Tibial nerve (tissue), 4 donors: Measurements from ENCODE around the gene TTC28. TPM values are rescaled to one million over a fixed set of nuclear protein-coding genes. Genes with fewer than 3 reads are reported as not detected.
"Not testable (repeated sequence)": the region's sequence is repeated elsewhere in the genome, so short reads cannot be mapped to it uniquely, and the experiment has no call there.

Source experiments
- DNase-seq, 2 donors: peaks; one replicate each; pipeline ENCODE4 v3.0.0-alpha.2; 2019; ENCODE audit warnings: low spot score in 2 of 2
- H3K27ac ChIP-seq, 4 donors: fragments of 200-600 bp; sonication (generic) in 3 of 4; one replicate each; pipeline ENCODE4 v1.5.1; 2017 to 2019; ENCODE audit warnings: mild to moderate bottlenecking in 1 of 4
- H3K27me3 ChIP-seq, 2 donors: fragments of 200-600 bp; sonication (generic) in 1 of 2; one replicate each; pipeline versions ENCODE4 v1.5.1 to v1.6.0; 2017 to 2019
- H3K36me3 ChIP-seq, 3 donors: fragments of 200-600 bp; sonication (generic); one replicate each; pipeline ENCODE4 v1.5.1; 2018 to 2019
- H3K4me1 ChIP-seq, 4 donors: fragments of 200-600 bp; sonication (generic) in 3 of 4; one replicate each; pipeline ENCODE4 v1.5.1; 2017 to 2019
- H3K4me3 ChIP-seq, 4 donors: fragments of 200-600 bp; sonication (generic) in 3 of 4; one replicate each; pipeline ENCODE4 v1.5.1; 2017 to 2019; ENCODE audit warnings: mild to moderate bottlenecking in 1 of 4, moderate library complexity in 1 of 4
- H3K9me3 ChIP-seq, 4 donors: fragments of 200-600 bp; sonication (generic) in 3 of 4; one replicate each; pipeline ENCODE4 v1.5.1; 2017 to 2019
- EP300 ChIP-seq, 2 donors: sonication (generic); formaldehyde crosslinking; IDR thresholded peaks; one replicate each; pipeline ENCODE4 v1.6.1; 2017; ENCODE audit warnings: antibody characterized with exemption in 2 of 2, mild to moderate bottlenecking in 1 of 2
- POLR2A ChIP-seq, 2 donors: fragments of 450-650 bp; IDR thresholded peaks; one replicate each; pipeline ENCODE4 v1.6.1; 2017; ENCODE audit warnings: antibody characterized with exemption in 2 of 2, mild to moderate bottlenecking in 2 of 2, moderate library complexity in 2 of 2
- WGBS, 2 donors: methylation state at CpG; one replicate each; pipeline ENCODE4 v1.1.5; 2018; 5-methylcytosine and 5-hydroxymethylcytosine counted together
- total RNA-seq, 4 donors: library from RNA; depleted of rRNA; stranded (reverse); fragments of >200 nt; gene quantifications; one replicate each; pipeline ENCODE4 v1.1.0, GENCODE V29; 2016
- TF ChIP-seq, protein P1 (sequence below), 5 experiments: fragments of 200-600 bp in 3 of 5; fragments of 450-650 bp in 2 of 5; sonication (generic) in 3 of 5; IDR thresholded peaks; one replicate each; pipeline ENCODE4 v1.5.1; 2016 to 2019; ENCODE audit warnings: antibody characterized with exemption in 5 of 5, mild to moderate bottlenecking in 3 of 5, moderate library complexity in 2 of 5

Gene TTC28
- total RNA-seq, 4 donors from 2014 or later, result 83.9 to 177 (median 128) TPM

DNA sequence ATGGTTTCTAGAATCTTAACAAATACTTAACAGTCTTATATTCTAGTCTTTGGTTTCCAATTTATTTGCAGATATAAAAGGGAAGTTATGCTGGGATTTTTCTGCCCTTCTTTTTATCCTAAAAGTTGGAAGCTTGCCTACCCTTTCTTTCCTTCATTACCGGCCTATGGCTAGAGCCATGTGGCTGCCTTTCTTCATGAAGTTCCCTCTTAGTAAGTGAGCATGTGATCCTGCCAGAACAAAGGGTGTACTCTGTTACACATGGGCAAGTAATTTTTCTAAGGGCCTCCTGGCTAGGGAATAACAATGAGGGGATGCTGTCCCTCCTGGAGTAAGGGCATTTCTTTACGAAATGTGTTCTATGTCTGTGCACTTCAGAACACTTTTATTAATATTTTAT, 508.5 kb downstream of the TTC28 start:
- peak in 1 of 2 donors; percentile 15 for DNase-seq
- no peak overlapping the region for H3K4me3 ChIP-seq
- peaks cover 0 to 25% (median 5%) of the 10 kb centered on the region in 4 donors for H3K4me1 ChIP-seq
- peaks cover 0 to 4% (median 0%) of the 10 kb centered on the region in 4 donors for H3K9me3 ChIP-seq
- H3K36me3 ChIP-seq, result no peaks in the 10 kb centered on the region
- no peaks in the 10 kb centered on the region for H3K27me3 ChIP-seq
- 14 to 34% methylated on average over 2 of the region's 2 CpGs for WGBS, 2 donors
- peak overlapping the region in 1 of 4 donors; percentile 15 for H3K27ac ChIP-seq
- TF ChIP-seq EP300 (IDR thresholded peaks at IDR 0.05) (peak in 1 of 2 donors; percentile 27), POLR2A (IDR thresholded peaks at IDR 0.05) (no peak)

DNA sequence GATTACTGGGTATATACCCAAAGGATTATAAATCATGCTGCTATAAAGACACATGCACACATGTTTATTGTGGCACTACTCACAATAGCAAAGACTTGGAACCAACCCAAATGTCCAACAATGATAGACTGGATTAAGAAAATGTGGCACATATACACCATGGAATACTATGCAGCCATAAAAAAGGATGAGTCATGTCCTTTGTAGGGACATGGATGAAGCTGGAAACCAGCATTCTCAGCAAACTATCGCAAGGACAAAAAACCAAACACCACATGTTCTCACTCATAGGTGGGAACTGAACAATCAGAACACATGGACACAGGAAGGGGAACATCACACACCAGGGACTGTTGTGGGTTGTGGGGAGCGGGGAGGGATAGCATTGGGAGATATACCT, 510.3 kb downstream of the TTC28 start:
- DNase-seq, H3K27me3 ChIP-seq, H3K36me3 ChIP-seq, H3K4me3 ChIP-seq, H3K27ac ChIP-seq: not testable (repeated sequence)
- peaks cover 0 to 25% (median 5%) of the 10 kb centered on the region in 4 donors for H3K4me1 ChIP-seq
- whole genome bisulfite sequencing, 2 donors, result 96 to 97% methylated on average over 2 of the region's 2 CpGs
- H3K9me3 ChIP-seq, result peaks cover 0 to 12% (median 0%) of the 10 kb centered on the region in 4 donors

DNA sequence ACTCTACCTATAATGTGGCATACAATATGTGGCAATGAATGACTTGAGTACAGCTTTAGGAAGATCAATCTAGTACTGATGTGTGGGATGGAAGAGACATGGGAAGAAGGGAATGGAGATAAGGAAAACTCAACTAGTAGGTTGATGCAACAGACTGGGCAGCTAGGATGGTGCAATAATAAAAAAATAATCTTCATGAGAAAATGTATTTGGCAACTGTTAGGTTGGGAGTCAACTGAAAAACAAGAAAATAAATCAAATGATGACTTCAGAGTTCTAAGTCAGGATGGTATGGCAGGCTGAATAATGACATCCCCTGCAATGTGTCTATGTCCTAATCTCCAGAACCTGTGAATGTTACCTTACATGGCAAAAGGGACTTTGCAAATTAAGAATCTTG, 523.8 kb downstream of the TTC28 start:
- no peak for TF ChIP-seq EP300 (IDR thresholded peaks at IDR 0.05)
- TF ChIP-seq, protein P1, sequence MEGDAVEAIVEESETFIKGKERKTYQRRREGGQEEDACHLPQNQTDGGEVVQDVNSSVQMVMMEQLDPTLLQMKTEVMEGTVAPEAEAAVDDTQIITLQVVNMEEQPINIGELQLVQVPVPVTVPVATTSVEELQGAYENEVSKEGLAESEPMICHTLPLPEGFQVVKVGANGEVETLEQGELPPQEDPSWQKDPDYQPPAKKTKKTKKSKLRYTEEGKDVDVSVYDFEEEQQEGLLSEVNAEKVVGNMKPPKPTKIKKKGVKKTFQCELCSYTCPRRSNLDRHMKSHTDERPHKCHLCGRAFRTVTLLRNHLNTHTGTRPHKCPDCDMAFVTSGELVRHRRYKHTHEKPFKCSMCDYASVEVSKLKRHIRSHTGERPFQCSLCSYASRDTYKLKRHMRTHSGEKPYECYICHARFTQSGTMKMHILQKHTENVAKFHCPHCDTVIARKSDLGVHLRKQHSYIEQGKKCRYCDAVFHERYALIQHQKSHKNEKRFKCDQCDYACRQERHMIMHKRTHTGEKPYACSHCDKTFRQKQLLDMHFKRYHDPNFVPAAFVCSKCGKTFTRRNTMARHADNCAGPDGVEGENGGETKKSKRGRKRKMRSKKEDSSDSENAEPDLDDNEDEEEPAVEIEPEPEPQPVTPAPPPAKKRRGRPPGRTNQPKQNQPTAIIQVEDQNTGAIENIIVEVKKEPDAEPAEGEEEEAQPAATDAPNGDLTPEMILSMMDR (IDR thresholded peaks at IDR 0.05), result no peak
- TF ChIP-seq POLR2A (IDR thresholded peaks at IDR 0.05), result no peak
- peaks cover 0 to 17% (median 3%) of the 10 kb centered on the region in 4 donors for H3K9me3 ChIP-seq
- peaks cover 0 to 5% (median 0%) of the 10 kb centered on the region in 3 donors for H3K36me3 ChIP-seq
- H3K4me1 ChIP-seq, result no peaks in the 10 kb centered on the region
- DNase-seq, result no peak
- no peaks in the 10 kb centered on the region for H3K27me3 ChIP-seq
- H3K27ac ChIP-seq, result no peak overlapping the region
- H3K4me3 ChIP-seq, result no peak overlapping the region

DNA sequence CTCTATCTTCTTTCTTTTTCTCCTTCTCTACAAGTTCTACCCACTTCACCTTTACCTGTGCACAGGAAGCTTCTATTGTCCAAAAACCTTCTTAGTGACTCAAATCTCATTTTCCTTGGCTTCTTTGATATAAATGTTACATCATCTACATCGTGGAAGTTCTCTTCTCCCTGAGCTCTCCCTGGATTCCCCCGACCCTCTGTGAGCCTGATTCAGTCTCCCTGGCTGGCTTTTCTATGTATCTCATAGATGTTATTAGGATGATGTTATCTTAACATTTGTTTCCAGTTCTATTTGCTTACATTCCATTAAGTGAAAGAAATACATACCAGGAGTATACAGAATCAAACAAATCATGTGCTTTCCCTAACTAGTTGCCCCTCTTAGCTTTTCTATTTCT, 524.8 kb downstream of the TTC28 start:
- Histone ChIP-seq H3K4me1 (no peaks in the 10 kb centered on the region), H3K4me3 (no peak overlapping the region), H3K27me3 (no peaks in the 10 kb centered on the region), H3K9me3 (peaks cover 0 to 17% (median 3%) of the 10 kb centered on the region in 4 donors), H3K36me3 (peaks cover 0 to 9% (median 0%) of the 10 kb centered on the region in 3 donors), H3K27ac (no peak overlapping the region)
- TF ChIP-seq, protein P1 (IDR thresholded peaks at IDR 0.05), result no peak
- TF ChIP-seq POLR2A (IDR thresholded peaks at IDR 0.05), result no peak
- no peak for TF ChIP-seq EP300 (IDR thresholded peaks at IDR 0.05)
- WGBS, 2 donors, result 60 to 67% methylated on average over 2 of the region's 2 CpGs
- no peak for DNase-seq

DNA sequence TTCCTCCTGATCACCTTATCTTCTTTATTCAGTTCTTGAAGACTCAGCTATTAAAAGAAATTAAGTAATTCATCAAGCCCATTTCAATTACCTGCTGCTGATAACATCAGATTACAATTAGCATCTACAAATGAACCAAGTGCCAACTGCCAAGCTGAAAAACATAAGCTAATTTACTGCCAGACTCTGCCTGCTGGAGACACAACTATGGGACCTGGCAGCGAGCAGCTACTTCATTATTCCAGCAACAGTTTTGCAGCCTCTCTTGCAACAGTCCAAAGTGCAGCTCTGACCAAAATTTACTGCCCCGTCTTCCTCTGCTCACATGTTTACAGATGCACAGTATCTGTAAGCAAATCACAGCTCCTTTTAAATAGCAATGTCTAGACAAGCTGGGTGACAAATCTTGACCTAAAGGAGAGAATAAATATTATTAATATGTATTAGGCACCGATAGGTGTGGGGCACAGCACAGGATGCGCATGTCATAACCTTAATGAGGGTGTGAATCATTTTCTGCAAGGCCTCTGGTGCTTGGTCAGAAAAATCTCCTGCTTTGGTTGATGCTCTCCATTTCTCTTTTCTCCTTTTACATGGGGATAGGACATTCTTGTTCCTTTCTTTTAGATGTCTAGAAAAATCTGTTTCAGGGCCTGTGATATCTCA, 528.4 kb downstream of the TTC28 start:
- H3K4me3 ChIP-seq, result no peak overlapping the region
- WGBS, 2 donors, result 90 to 92% methylated on average over 4 of the region's 4 CpGs
- no peak overlapping the region for H3K27ac ChIP-seq
- peaks cover 0 to 5% (median 0%) of the 10 kb centered on the region in 3 donors for H3K36me3 ChIP-seq
- H3K4me1 ChIP-seq, result peaks cover 0 to 18% (median 6%) of the 10 kb centered on the region in 4 donors
- TF ChIP-seq EP300 (IDR thresholded peaks at IDR 0.05), result no peak
- TF ChIP-seq POLR2A (IDR thresholded peaks at IDR 0.05), result no peak
- TF ChIP-seq, protein P1 (IDR thresholded peaks at IDR 0.05), result no peak
- no peak for DNase-seq
- no peaks in the 10 kb centered on the region for H3K27me3 ChIP-seq
- no peaks in the 10 kb centered on the region for H3K9me3 ChIP-seq

DNA sequence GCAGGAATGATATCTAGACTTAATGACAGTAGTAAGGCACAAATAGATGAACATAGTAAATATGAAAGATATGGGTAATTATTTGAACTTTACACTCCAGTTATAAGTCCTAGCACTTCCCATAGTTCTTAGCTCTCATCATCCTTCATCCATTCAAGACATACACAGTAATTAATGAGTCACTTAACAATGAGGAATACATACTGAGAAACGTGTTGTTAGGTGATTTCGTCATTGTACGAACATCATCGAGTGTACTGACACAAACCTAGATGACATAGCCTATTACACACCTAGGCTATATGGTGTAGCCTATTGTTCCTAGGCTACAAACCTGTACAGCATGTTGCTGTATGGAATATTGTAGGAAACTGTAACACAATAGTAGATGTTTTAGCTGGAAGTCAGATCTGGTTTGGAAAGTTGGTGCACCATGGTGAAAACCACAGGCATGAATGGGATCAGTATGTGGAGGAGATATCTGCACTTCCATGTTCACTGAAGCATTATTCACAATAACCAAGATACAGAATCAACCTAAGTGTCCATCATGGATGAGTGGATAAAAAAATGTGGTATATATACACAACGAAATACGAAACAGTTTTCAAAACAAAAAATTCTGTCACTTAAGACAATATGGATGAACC, 530.7 kb downstream of the TTC28 start:
- 92 to 94% methylated on average over 6 of the region's 6 CpGs for WGBS, 2 donors
- H3K4me1 ChIP-seq, result peaks cover 0 to 36% (median 8%) of the 10 kb centered on the region in 4 donors
- TF ChIP-seq EP300 (IDR thresholded peaks at IDR 0.05) (no peak), POLR2A (IDR thresholded peaks at IDR 0.05) (no peak)
- TF ChIP-seq, protein P1 (IDR thresholded peaks at IDR 0.05), result no peak
- no peaks in the 10 kb centered on the region for H3K27me3 ChIP-seq
- H3K9me3 ChIP-seq, result no peaks in the 10 kb centered on the region
- no peak overlapping the region for H3K4me3 ChIP-seq
- DNase-seq, result no peak
- peaks cover 0 to 5% (median 0%) of the 10 kb centered on the region in 3 donors for H3K36me3 ChIP-seq
- no peak overlapping the region for H3K27ac ChIP-seq
